GM23338 (cell line): Measurements from ENCODE around the gene DDIT3. TPM values are rescaled to one million over a fixed set of nuclear protein-coding genes. Genes with fewer than 3 reads are reported as not detected.

Experiments used
- ATAC-seq: fragments of 200-7000 bp; cut with Tn5 transposase; 3 replicates; pipeline ENCODE4 v1.9.1; 2020
- DNase-seq: peaks from one replicate; pipeline ENCODE4 v3.0.0-alpha.2; 2015; ENCODE audit warnings: low spot score
- H2AFZ ChIP-seq: fragments of 200-600 bp; sonication (generic); 2 replicates; pipeline ENCODE4 v1.8.0; 2016; ENCODE audit warnings: antibody characterized with exemption, mild to moderate bottlenecking, moderate library complexity
- H3F3A ChIP-seq: fragments of 200-600 bp; sonication (generic); replicated peaks from 2 replicates; pipeline ENCODE4 v1.8.0; 2017; ENCODE audit warnings: antibody characterized with exemption, mixed run types, low read depth
- H3K27ac ChIP-seq: fragments of 200-600 bp; sonication (generic); 2 replicates; pipeline ENCODE4 v1.6.1; 2016; ENCODE audit warnings: low read depth
- H3K27me3 ChIP-seq: fragments of 200-600 bp; sonication (generic); 2 replicates; pipeline ENCODE4 v1.8.0; 2016; ENCODE audit warnings: mild to moderate bottlenecking, mixed run types, moderate library complexity; ENCODE audit not compliant: insufficient read depth
- H3K36me3 ChIP-seq: fragments of 200-600 bp; sonication (generic); 2 replicates; pipeline ENCODE4 v1.8.0; 2016; ENCODE audit warnings: mild to moderate bottlenecking; ENCODE audit not compliant: insufficient read depth
- H3K4me1 ChIP-seq: fragments of 200-600 bp; sonication (generic); 2 replicates; pipeline ENCODE4 v1.8.0; 2016; ENCODE audit warnings: mild to moderate bottlenecking, moderate library complexity; ENCODE audit not compliant: insufficient read depth
- H3K4me2 ChIP-seq: fragments of 200-600 bp; sonication (generic); 2 replicates; pipeline ENCODE4 v1.7.1; 2017; ENCODE audit warnings: mixed run types
- H3K4me3 ChIP-seq: fragments of 200-600 bp; sonication (generic); 2 replicates; pipeline ENCODE4 v1.6.1; 2016; ENCODE audit warnings: mixed run types
- H3K79me2 ChIP-seq: fragments of 200-600 bp; sonication (generic); replicated peaks from 2 replicates; pipeline ENCODE4 v1.8.0; 2017; ENCODE audit warnings: mild to moderate bottlenecking; ENCODE audit not compliant: insufficient read depth
- H3K9me2 ChIP-seq: fragments of 200-600 bp; sonication (generic); 2 replicates; pipeline ENCODE4 v1.8.0; 2017; ENCODE audit not compliant: insufficient read depth
- H4K20me1 ChIP-seq: fragments of 200-600 bp; sonication (generic); replicated peaks from 2 replicates; pipeline ENCODE4 v1.8.0; 2017; ENCODE audit warnings: mild to moderate bottlenecking; ENCODE audit not compliant: insufficient read depth
- H3K27ac Mint-ChIP-seq: 2 replicates; pipeline ENCODE4 v1.8.0; 2020; ENCODE audit warnings: inconsistent platforms, mild to moderate bottlenecking, moderate library complexity, mixed read lengths
- H3K27me3 Mint-ChIP-seq: 3 replicates; pipeline ENCODE4 v1.8.0; 2022; ENCODE audit warnings: low read depth, mild to moderate bottlenecking, moderate library complexity, mixed read lengths, inconsistent platforms; ENCODE audit not compliant: insufficient read depth, poor library complexity
- H3K36me3 Mint-ChIP-seq: 3 replicates; pipeline ENCODE4 v1.8.0; 2021; ENCODE audit warnings: low read depth, mild to moderate bottlenecking, inconsistent platforms, moderate library complexity, mixed read lengths
- H3K4me1 Mint-ChIP-seq: 3 replicates; pipeline ENCODE4 v1.8.0; 2020; ENCODE audit warnings: mild to moderate bottlenecking, inconsistent platforms, mixed read lengths
- H3K4me3 Mint-ChIP-seq: 3 replicates; pipeline ENCODE4 v1.8.0; 2021; ENCODE audit warnings: moderate library complexity, mild to moderate bottlenecking, inconsistent platforms, mixed read lengths
- H3K9me3 Mint-ChIP-seq: 3 replicates; pipeline ENCODE4 v1.8.0; 2020; ENCODE audit warnings: moderate library complexity, mild to moderate bottlenecking, inconsistent platforms, mixed read lengths
- CREB1 ChIP-seq: fragments of 250-450 bp; sonication (Bioruptor Pico); IDR thresholded peaks from 2 replicates; pipeline ENCODE4 v1.5.0; 2020; ENCODE audit warnings: low read depth, mild to moderate bottlenecking, moderate library complexity
- CTCF ChIP-seq, 2 experiments: fragments of 200-600 bp in 1 of 2; sonication (generic) in 1 of 2; conservative IDR thresholded peaks; 2 replicates each; pipeline versions ENCODE4 v1.5.1 to v1.6.1; 2016 to 2017; ENCODE audit warnings: antibody characterized with exemption in 2 of 2, low read depth in 2 of 2, mild to moderate bottlenecking in 2 of 2, moderate library complexity in 1 of 2
- EZH2 ChIP-seq: fragments of 200-600 bp; sonication (generic); IDR thresholded peaks from one replicate; pipeline ENCODE4 v1.8.0; 2017; ENCODE audit warnings: antibody characterized with exemption, mild to moderate bottlenecking, low read depth; ENCODE audit not compliant: unreplicated experiment
- EZH2phosphoT487 ChIP-seq: fragments of 200-600 bp; sonication (generic); IDR thresholded peaks from one replicate; pipeline ENCODE4 v1.8.1; 2018; ENCODE audit warnings: antibody characterized with exemption; ENCODE audit not compliant: unreplicated experiment
- JUNB ChIP-seq: IDR thresholded peaks from one replicate; pipeline ENCODE4 v1.6.1; 2016; ENCODE audit warnings: antibody characterized with exemption; ENCODE audit not compliant: unreplicated experiment
- POLR2AphosphoS5 ChIP-seq: IDR thresholded peaks from 2 replicates; pipeline ENCODE4 v1.6.1; 2016; ENCODE audit warnings: antibody characterized with exemption, low read depth
- REST ChIP-seq: IDR thresholded peaks from one replicate; pipeline ENCODE4 v1.6.1; 2018; ENCODE audit warnings: antibody characterized with exemption; ENCODE audit not compliant: unreplicated experiment
- STAT1 ChIP-seq: IDR thresholded peaks from one replicate; pipeline ENCODE4 v1.6.1; 2016; ENCODE audit warnings: antibody characterized with exemption; ENCODE audit not compliant: unreplicated experiment
- ZNF114 ChIP-seq: fragments of 250-450 bp; sonication (Bioruptor Pico); IDR thresholded peaks from 2 replicates; pipeline ENCODE4 v1.5.0; 2020; ENCODE audit warnings: mild to moderate bottlenecking, moderate library complexity
- ZNF331 ChIP-seq: fragments of 250-450 bp; sonication (Bioruptor Pico); IDR thresholded peaks from 2 replicates; pipeline ENCODE4 v1.5.0; 2020; ENCODE audit warnings: low read depth, mild to moderate bottlenecking, moderate library complexity
- polyA plus RNA-seq: library from polyadenylated mRNA; unstranded; fragments of >200 nt; fragmentation: Nextera tagmentation; extraction: Ambion mirVana; gene quantifications from 2 replicates; pipeline ENCODE4 v1.2.1, GENCODE V29; 2016
- total RNA-seq: library from RNA; depleted of rRNA; stranded (reverse); fragments of >200 nt; shearing (Covaris generic); gene quantifications from 2 replicates; pipeline ENCODE4 v1.2.3, GENCODE V29; 2014
- TF ChIP-seq, protein P1 (sequence below): fragments of 250-450 bp; sonication (Bioruptor Pico); IDR thresholded peaks from 2 replicates; pipeline ENCODE4 v1.5.0; 2020; ENCODE audit warnings: mild to moderate bottlenecking, moderate library complexity

The DDIT3 gene
- total and polyA plus RNA-seq, 2 experiments from 2014 or later = 3.9 to 12.5 TPM

- Histone ChIP-seq H4K20me1 (peaks cover 37% of the 10 kb centered on the region), H3K27ac (peak overlapping the region; percentile 70; the same call in 1 of the 2 replicates), H3K79me2 (peaks cover 33% of the 10 kb centered on the region), H3K36me3 (peaks cover 13% of the 10 kb centered on the region), H3K9me2 (no peaks in the 10 kb centered on the region), H3K4me3 (peak overlapping the region; percentile 82), H3K27me3 (no peaks in the 10 kb centered on the region), H3K4me2 (peak overlapping the region; percentile 86), H3F3A (peaks cover 60% of the 10 kb centered on the region), H2AFZ (0 out of 2 replicates have a peak overlapping the region, but pooled peaks have one; percentile 41), H3K4me1 (peaks cover 43% of the 10 kb centered on the region)
- H3K36me3 Mint-ChIP-seq = peaks cover 38% of the 10 kb centered on the region
- peak overlapping the region; percentile 83 for H3K4me3 Mint-ChIP-seq
- peak overlapping the region; percentile 92 for H3K27ac Mint-ChIP-seq
- TF ChIP-seq EZH2phosphoT487 (no peak), CTCF (conservative IDR thresholded peaks at IDR 0.05; ENCODE audit: low read depth in 2 of 2) (peak; percentile 19 to 41; a peak in 2 of 4 replicates), STAT1 (no peak)
- ATAC-seq (peak; percentile 7; the same call in 2 of the 3 replicates), DNase-seq (peak; percentile 65)
- H3K27me3 Mint-ChIP-seq = peaks cover 45% of the 10 kb centered on the region
- peaks cover 56% of the 10 kb centered on the region for H3K4me1 Mint-ChIP-seq
- H3K9me3 Mint-ChIP-seq = no peaks in the 10 kb centered on the region; the same call in 2 of the 3 replicates
Measured at GRCh38 chr12:57521525-57522010, 1.3 kb upstream of the DDIT3 start.

DNA sequence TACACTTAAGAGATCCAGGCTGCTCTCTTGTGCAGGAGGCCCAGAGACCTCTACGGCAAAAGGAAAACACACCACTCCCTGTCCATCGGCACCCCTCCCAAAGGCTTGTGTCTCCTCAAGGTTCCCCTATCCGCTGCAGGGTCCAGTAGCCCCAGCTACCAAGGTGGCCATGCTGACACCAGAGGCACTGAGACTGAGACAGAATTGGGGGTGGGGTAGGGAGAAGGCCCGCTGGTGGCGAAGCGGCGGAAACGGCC, 590 bp downstream of the DDIT3 start:
- peak overlapping the region; percentile 99 for H3K4me2 ChIP-seq

More for the DNA sequence above, 590 bp downstream of the DDIT3 start:
- Mint-ChIP-seq H3K27ac (peak overlapping the region; percentile 99), H3K27me3 (peaks cover 46% of the 10 kb centered on the region), H3K36me3 (peaks cover 53% of the 10 kb centered on the region), H3K9me3 (no peaks in the 10 kb centered on the region; the same call in 2 of the 3 replicates), H3K4me3 (peak overlapping the region; percentile 83), H3K4me1 (peaks cover 49% of the 10 kb centered on the region)
- ATAC-seq = peak; percentile 24
- H3K36me3 ChIP-seq = peaks cover 31% of the 10 kb centered on the region
- no peaks in the 10 kb centered on the region for H3K27me3 ChIP-seq
- peak overlapping the region; percentile 98 for H3K27ac ChIP-seq
- no peaks in the 10 kb centered on the region for H3K9me2 ChIP-seq
- peaks cover 76% of the 10 kb centered on the region for H3F3A ChIP-seq
- peaks cover 39% of the 10 kb centered on the region for H4K20me1 ChIP-seq
- DNase-seq = peak; percentile 72
- H3K4me3 ChIP-seq = peak overlapping the region; percentile 77
- H2AFZ ChIP-seq = no peak overlapping the region
- TF ChIP-seq ZNF331 (CRISPR knock-in tag) = no peak
- no peak for TF ChIP-seq STAT1
- no peak for TF ChIP-seq CREB1 (CRISPR knock-in tag)
- TF ChIP-seq JUNB = no peak
- TF ChIP-seq POLR2AphosphoS5 = no peak
- TF ChIP-seq EZH2phosphoT487 = no peak
- TF ChIP-seq ZNF114 (CRISPR knock-in tag) = no peak
- TF ChIP-seq EZH2 = no peak
- TF ChIP-seq, protein P1, sequence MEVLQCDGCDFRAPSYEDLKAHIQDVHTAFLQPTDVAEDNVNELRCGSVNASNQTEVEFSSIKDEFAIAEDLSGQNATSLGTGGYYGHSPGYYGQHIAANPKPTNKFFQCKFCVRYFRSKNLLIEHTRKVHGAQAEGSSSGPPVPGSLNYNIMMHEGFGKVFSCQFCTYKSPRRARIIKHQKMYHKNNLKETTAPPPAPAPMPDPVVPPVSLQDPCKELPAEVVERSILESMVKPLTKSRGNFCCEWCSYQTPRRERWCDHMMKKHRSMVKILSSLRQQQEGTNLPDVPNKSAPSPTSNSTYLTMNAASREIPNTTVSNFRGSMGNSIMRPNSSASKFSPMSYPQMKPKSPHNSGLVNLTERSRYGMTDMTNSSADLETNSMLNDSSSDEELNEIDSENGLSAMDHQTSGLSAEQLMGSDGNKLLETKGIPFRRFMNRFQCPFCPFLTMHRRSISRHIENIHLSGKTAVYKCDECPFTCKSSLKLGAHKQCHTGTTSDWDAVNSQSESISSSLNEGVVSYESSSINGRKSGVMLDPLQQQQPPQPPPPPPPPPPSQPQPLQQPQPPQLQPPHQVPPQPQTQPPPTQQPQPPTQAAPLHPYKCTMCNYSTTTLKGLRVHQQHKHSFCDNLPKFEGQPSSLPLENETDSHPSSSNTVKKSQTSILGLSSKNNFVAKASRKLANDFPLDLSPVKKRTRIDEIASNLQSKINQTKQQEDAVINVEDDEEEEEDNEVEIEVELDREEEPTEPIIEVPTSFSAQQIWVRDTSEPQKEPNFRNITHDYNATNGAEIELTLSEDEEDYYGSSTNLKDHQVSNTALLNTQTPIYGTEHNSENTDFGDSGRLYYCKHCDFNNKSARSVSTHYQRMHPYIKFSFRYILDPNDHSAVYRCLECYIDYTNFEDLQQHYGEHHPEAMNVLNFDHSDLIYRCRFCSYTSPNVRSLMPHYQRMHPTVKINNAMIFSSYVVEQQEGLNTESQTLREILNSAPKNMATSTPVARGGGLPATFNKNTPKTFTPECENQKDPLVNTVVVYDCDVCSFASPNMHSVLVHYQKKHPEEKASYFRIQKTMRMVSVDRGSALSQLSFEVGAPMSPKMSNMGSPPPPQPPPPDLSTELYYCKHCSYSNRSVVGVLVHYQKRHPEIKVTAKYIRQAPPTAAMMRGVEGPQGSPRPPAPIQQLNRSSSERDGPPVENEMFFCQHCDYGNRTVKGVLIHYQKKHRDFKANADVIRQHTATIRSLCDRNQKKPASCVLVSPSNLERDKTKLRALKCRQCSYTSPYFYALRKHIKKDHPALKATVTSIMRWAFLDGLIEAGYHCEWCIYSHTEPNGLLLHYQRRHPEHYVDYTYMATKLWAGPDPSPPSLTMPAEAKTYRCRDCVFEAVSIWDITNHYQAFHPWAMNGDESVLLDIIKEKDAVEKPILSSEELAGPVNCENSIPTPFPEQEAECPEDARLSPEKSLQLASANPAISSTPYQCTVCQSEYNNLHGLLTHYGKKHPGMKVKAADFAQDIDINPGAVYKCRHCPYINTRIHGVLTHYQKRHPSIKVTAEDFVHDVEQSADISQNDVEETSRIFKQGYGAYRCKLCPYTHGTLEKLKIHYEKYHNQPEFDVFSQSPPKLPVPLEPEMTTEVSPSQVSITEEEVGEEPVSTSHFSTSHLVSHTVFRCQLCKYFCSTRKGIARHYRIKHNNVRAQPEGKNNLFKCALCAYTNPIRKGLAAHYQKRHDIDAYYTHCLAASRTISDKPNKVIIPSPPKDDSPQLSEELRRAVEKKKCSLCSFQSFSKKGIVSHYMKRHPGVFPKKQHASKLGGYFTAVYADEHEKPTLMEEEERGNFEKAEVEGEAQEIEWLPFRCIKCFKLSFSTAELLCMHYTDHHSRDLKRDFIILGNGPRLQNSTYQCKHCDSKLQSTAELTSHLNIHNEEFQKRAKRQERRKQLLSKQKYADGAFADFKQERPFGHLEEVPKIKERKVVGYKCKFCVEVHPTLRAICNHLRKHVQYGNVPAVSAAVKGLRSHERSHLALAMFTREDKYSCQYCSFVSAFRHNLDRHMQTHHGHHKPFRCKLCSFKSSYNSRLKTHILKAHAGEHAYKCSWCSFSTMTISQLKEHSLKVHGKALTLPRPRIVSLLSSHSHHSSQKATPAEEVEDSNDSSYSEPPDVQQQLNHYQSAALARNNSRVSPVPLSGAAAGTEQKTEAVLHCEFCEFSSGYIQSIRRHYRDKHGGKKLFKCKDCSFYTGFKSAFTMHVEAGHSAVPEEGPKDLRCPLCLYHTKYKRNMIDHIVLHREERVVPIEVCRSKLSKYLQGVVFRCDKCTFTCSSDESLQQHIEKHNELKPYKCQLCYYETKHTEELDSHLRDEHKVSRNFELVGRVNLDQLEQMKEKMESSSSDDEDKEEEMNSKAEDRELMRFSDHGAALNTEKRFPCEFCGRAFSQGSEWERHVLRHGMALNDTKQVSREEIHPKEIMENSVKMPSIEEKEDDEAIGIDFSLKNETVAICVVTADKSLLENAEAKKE (CRISPR knock-in tag) = no peak
- no peak for TF ChIP-seq REST
- H3K4me1 ChIP-seq = peaks cover 39% of the 10 kb centered on the region
- H3K79me2 ChIP-seq = peaks cover 33% of the 10 kb centered on the region
